B cell (primary cell): ENCODE measurements around the gene GTF3C6. TPM values are rescaled to one million over a fixed set of nuclear protein-coding genes. Genes with fewer than 3 reads are reported as not detected.

Experiments
- ATAC-seq: fragments of 200-7000 bp; cut with Tn5 transposase; one replicate; pipeline ENCODE4 v1.10.0; 2021; ENCODE audit warnings: low read depth, mild to moderate bottlenecking, moderate number of reproducible peaks, moderate library complexity
- CTCF ChIA-PET: fragments of 350-600 bp; sonication (Branson Sonifier 250); formaldehyde crosslinking; loops from one replicate; lab custom pipeline; 2021; ENCODE audit warnings: antibody characterized with exemption, inconsistent platforms; lab: Charles Lee
- POLR2A ChIA-PET: fragments of 350-600 bp; sonication (Branson Sonifier 250); formaldehyde crosslinking; loops from one replicate; lab custom pipeline; 2021; ENCODE audit warnings: antibody characterized with exemption; lab: Charles Lee
- DNase-seq: peaks from one replicate; pipeline ENCODE4 v3.0.0; 2013
- H2AFZ ChIP-seq: 2 replicates; pipeline ENCODE4 v1.6.1; 2012; ENCODE audit warnings: mild to moderate bottlenecking, low read depth, low read length; ENCODE audit not compliant: insufficient read depth, poor library complexity, severe bottlenecking
- H3K27ac ChIP-seq, 2 donors: 1 replicate in 1 of 2; 2 replicates in 1 of 2; pipeline ENCODE4 v1.5.1; 2012 to 2013; ENCODE audit warnings: low read length in 2 of 2, mild to moderate bottlenecking in 2 of 2, moderate library complexity in 1 of 2
- H3K27me3 ChIP-seq, 4 experiments: fragments of 200-600 bp in 1 of 4; sonication (generic) in 1 of 4; replicated peaks in 1 of 4; 1 replicate in 2 of 4; 2 replicates in 2 of 4; pipeline versions ENCODE4 v1.6.1 to v1.7.0; 2013 to 2016; ENCODE audit warnings: low read length in 3 of 4, mild to moderate bottlenecking in 2 of 4, mixed read lengths in 1 of 4, moderate library complexity in 1 of 4; ENCODE audit not compliant: insufficient read depth in 4 of 4, control insufficient read depth in 3 of 4; ENCODE audit errors: control extremely low read depth in 1 of 4
- H3K36me3 ChIP-seq, 2 experiments: replicated peaks in 1 of 2; 1 replicate in 1 of 2; 2 replicates in 1 of 2; pipeline versions ENCODE4 v1.6.1 to v1.7.1; 2013; ENCODE audit warnings: low read length in 1 of 2; ENCODE audit not compliant: insufficient read depth in 2 of 2, control insufficient read depth in 1 of 2; ENCODE audit errors: control extremely low read depth in 1 of 2, extremely low read depth in 1 of 2
- H3K4me1 ChIP-seq, 2 donors: fragments of 200-600 bp in 1 of 2; sonication (generic) in 1 of 2; 1 replicate in 1 of 2; 2 replicates in 1 of 2; pipeline versions ENCODE4 v1.5.1 to v1.6.1; 2013 to 2017; ENCODE audit warnings: low read length in 2 of 2; ENCODE audit not compliant: control insufficient read depth in 2 of 2, insufficient read depth in 2 of 2
- H3K4me2 ChIP-seq: replicated peaks from 2 replicates; pipeline ENCODE3; 2012; ENCODE audit warnings: mild to moderate bottlenecking, low read depth, low read length; ENCODE audit not compliant: poor library complexity, severe bottlenecking
- H3K4me3 ChIP-seq, 5 experiments: fragments of 200-600 bp in 1 of 5; sonication (generic) in 1 of 5; 1 replicate in 3 of 5; 2 replicates in 2 of 5; pipeline versions ENCODE4 v1.5.1 to v1.7.0; 2011 to 2016; ENCODE audit warnings: low read length in 4 of 5, mild to moderate bottlenecking in 4 of 5, low read depth in 2 of 5, control low read depth in 1 of 5, moderate library complexity in 1 of 5; ENCODE audit not compliant: insufficient read depth in 1 of 5; ENCODE audit errors: control extremely low read depth in 1 of 5, extremely low read depth in 1 of 5
- H3K79me2 ChIP-seq: fragments of 200-600 bp; sonication (generic); one replicate; pipeline ENCODE4 v1.6.0; 2016; ENCODE audit warnings: low read length; ENCODE audit not compliant: control insufficient read depth, insufficient read depth
- H3K9ac ChIP-seq: fragments of 200-600 bp; sonication (generic); 2 replicates; pipeline ENCODE4 v1.6.1; 2017; ENCODE audit warnings: mild to moderate bottlenecking, low read length, moderate library complexity
- H3K9me3 ChIP-seq, 3 donors: one replicate each; pipeline versions ENCODE4 v1.6.1 to v1.7.1; 2013; ENCODE audit warnings: low read length in 2 of 3; ENCODE audit not compliant: control insufficient read depth in 2 of 3, insufficient read depth in 1 of 3; ENCODE audit errors: control extremely low read depth in 1 of 3
- H4K20me1 ChIP-seq: 2 replicates; pipeline ENCODE4 v1.6.0; 2012; ENCODE audit warnings: mild to moderate bottlenecking, low read length; ENCODE audit not compliant: insufficient read depth, control insufficient read depth, poor library complexity, severe bottlenecking
- H3K27ac Mint-ChIP-seq: one replicate; pipeline ENCODE4 v1.8.0; 2021; ENCODE audit warnings: mixed read lengths
- H3K27me3 Mint-ChIP-seq: one replicate; pipeline ENCODE4 v1.8.0; 2021; ENCODE audit warnings: mixed read lengths
- H3K4me1 Mint-ChIP-seq: one replicate; pipeline ENCODE4 v1.8.0; 2021; ENCODE audit warnings: mixed read lengths
- H3K4me3 Mint-ChIP-seq: one replicate; pipeline ENCODE4 v1.8.0; 2021; ENCODE audit warnings: mixed read lengths
- H3K9me3 Mint-ChIP-seq: one replicate; pipeline ENCODE4 v1.8.0; 2022; ENCODE audit warnings: mixed read lengths; ENCODE audit not compliant: insufficient read depth
- CTCF ChIP-seq: fragments of 200-600 bp; IDR thresholded peaks from one replicate; pipeline ENCODE4 v1.8.0; 2022; ENCODE audit warnings: antibody characterized with exemption, mild to moderate bottlenecking
- EZH2 ChIP-seq: IDR thresholded peaks from 2 replicates; pipeline ENCODE4 v1.6.1; 2012; ENCODE audit warnings: borderline replicate concordance, low read depth, mild to moderate bottlenecking, moderate library complexity, low read length; ENCODE audit not compliant: insufficient read depth, poor library complexity, severe bottlenecking
- WGBS: methylation state at CpG from one replicate; pipeline ENCODE4 v1.1.5; 2013; ENCODE audit warnings: missing lambda C conversion rate; ENCODE audit not compliant: insufficient coverage; 5-methylcytosine and 5-hydroxymethylcytosine counted together
- intact Hi-C: fragments of 100-400 bp; cut with micrococcal nuclease; formaldehyde crosslinking; loops from one replicate; pipeline ENCODE4 v1.10.0; 2022
- polyA plus RNA-seq: library from polyadenylated mRNA; depleted of rRNA; stranded (reverse); fragments of >200 nt; gene quantifications from 2 replicates; pipeline ENCODE4 v1.2.3, GENCODE V29; 2012
- total RNA-seq, 2 donors: library from RNA; stranded (reverse); fragments of 120-200 nt in 1 of 2; gene quantifications; 1 replicate in 1 of 2; 2 replicates in 1 of 2; pipeline versions ENCODE4 v1.2.3 to v1.2.4, GENCODE V29; 2013 to 2022

The GTF3C6 gene
- total and polyA plus RNA-seq, 2 donors (not counting 1 experiment from before 2014, with no cell fraction given): 5.1 to 36.4 TPM

GRCh38 chr6:110930781-110931180 is 27.7 kb upstream of the GTF3C6 start:
- intact Hi-C loops: no loop called here
- Histone ChIP-seq H3K36me3 (no peaks in the 10 kb centered on the region), H3K9ac (no peak overlapping the region), H3K4me1 (peaks cover 6 to 9% of the 10 kb centered on the region in 2 donors), H3K9me3 (no peaks in the 10 kb centered on the region), H2AFZ (no peak overlapping the region), H3K4me3 (no peak overlapping the region), H3K27me3 (no peaks in the 10 kb centered on the region), H3K4me2 (no peak overlapping the region), H4K20me1 (no peaks in the 10 kb centered on the region), H3K27ac (no peak overlapping the region), H3K79me2 (no peaks in the 10 kb centered on the region)
- H3K4me3 Mint-ChIP-seq: no peak overlapping the region
- H3K9me3 Mint-ChIP-seq: no peaks in the 10 kb centered on the region
- no peaks in the 10 kb centered on the region for H3K27me3 Mint-ChIP-seq
- no peak for ATAC-seq
- H3K27ac Mint-ChIP-seq: no peak overlapping the region
- ChIA-PET CTCF (no interaction called here), POLR2A (no interaction called here)
- 100% methylated on average over 2 of the region's 3 CpGs for WGBS
- DNase-seq: no peak
- H3K4me1 Mint-ChIP-seq: peaks cover 9% of the 10 kb centered on the region
- TF ChIP-seq CTCF (no peak), EZH2 (no peak)

GRCh38 chr6:110933912-110934311 is 24.6 kb upstream of the GTF3C6 start:
- Histone ChIP-seq H2AFZ (no peak overlapping the region), H3K4me3 (no peak overlapping the region), H3K36me3 (no peaks in the 10 kb centered on the region), H3K9ac (no peak overlapping the region), H3K27ac (no peak overlapping the region), H3K79me2 (no peaks in the 10 kb centered on the region), H4K20me1 (no peaks in the 10 kb centered on the region), H3K27me3 (no peaks in the 10 kb centered on the region), H3K9me3 (no peaks in the 10 kb centered on the region), H3K4me2 (peak overlapping the region; percentile 10), H3K4me1 (peaks cover 6 to 9% of the 10 kb centered on the region in 2 donors)
- no peak overlapping the region for H3K4me3 Mint-ChIP-seq
- no peak overlapping the region for H3K27ac Mint-ChIP-seq
- no peaks in the 10 kb centered on the region for H3K27me3 Mint-ChIP-seq
- CTCF ChIA-PET: no interaction called here
- peaks cover 9% of the 10 kb centered on the region for H3K4me1 Mint-ChIP-seq
- intact Hi-C loops: no loop called here
- POLR2A ChIA-PET: no interaction called here
- no peaks in the 10 kb centered on the region for H3K9me3 Mint-ChIP-seq
- no peak for TF ChIP-seq EZH2
- TF ChIP-seq CTCF: no peak
- no peak for DNase-seq
- no peak for ATAC-seq
- WGBS: no CpG with 5 or more reads among the region's 2 CpGs
